HG03066 (cell line): Measurements from ENCODE around the gene VAPA.

Experiments used
- ATAC-seq: cut with Tn5 transposase; IDR thresholded peaks from one replicate; pipeline ENCODE4 v1.9.1; 2021; ENCODE audit warnings: low read depth; ENCODE audit not compliant: unreplicated experiment

VAPA gene

GRCh38 chr18:9931146-9931545, 17.3 kb downstream of the VAPA start:
- no peak for ATAC-seq

- ATAC-seq: no peak
Measured at GRCh38 chr18:9931678-9932077, 17.9 kb downstream of the VAPA start.

GRCh38 chr18:9933865-9934264, 20.0 kb downstream of the VAPA start:
- no peak for ATAC-seq

- ATAC-seq: no peak
Measured at GRCh38 chr18:9934274-9934673, 20.5 kb downstream of the VAPA start.

- no peak for ATAC-seq
Measured at GRCh38 chr18:9941103-9941502, 27.3 kb downstream of the VAPA start.

GRCh38 chr18:9941660-9942059, 27.8 kb downstream of the VAPA start:
- no peak for ATAC-seq

- no peak for ATAC-seq
Measured at GRCh38 chr18:9943311-9943710, 29.5 kb downstream of the VAPA start.

- no peak for ATAC-seq
Measured at GRCh38 chr18:9944805-9945204, 31.0 kb downstream of the VAPA start.

- ATAC-seq: no peak
Measured at GRCh38 chr18:9946831-9947230, 33.0 kb downstream of the VAPA start.

GRCh38 chr18:9947248-9947647, 33.4 kb downstream of the VAPA start:
- ATAC-seq: no peak

GRCh38 chr18:9949315-9949714, 35.5 kb downstream of the VAPA start:
- ATAC-seq: no peak

- no peak for ATAC-seq
Measured at GRCh38 chr18:9949861-9950260, 36.0 kb downstream of the VAPA start.

- no peak for ATAC-seq
Measured at GRCh38 chr18:9950289-9951016, 36.6 kb downstream of the VAPA start.

GRCh38 chr18:9951022-9951859, 37.4 kb downstream of the VAPA start:
- no peak for ATAC-seq

GRCh38 chr18:9952633-9953416, 39.0 kb downstream of the VAPA start:
- no peak for ATAC-seq

GRCh38 chr18:9958861-9959399, 45.1 kb downstream of the VAPA start:
- no peak for ATAC-seq

- ATAC-seq: no peak
Measured at GRCh38 chr18:9959564-9959963, 45.7 kb downstream of the VAPA start.

- no peak for ATAC-seq
Measured at GRCh38 chr18:9960258-9960904, 46.6 kb downstream of the VAPA start.

GRCh38 chr18:9961041-9961440, 47.2 kb downstream of the VAPA start:
- no peak for ATAC-seq
